Panc1 (cell line): ENCODE results near the gene OR51G2. TPM values are rescaled to one million over a fixed set of nuclear protein-coding genes. Genes with fewer than 3 reads are reported as not detected.
A peak's percentile ranks its signal among the peaks of the same experiment; 100 is the strongest.

Experiments used
- ATAC-seq: fragments of 200-7000 bp; cut with Tn5 transposase; 2 replicates; pipeline ENCODE4 v1.9.1; 2020; ENCODE audit warnings: mild to moderate bottlenecking, moderate library complexity
- BruUV-seq: library from RNA; stranded (reverse); fragments of 400-500 nt; replicated peaks from 2 replicates; lab custom pipeline; 2021; lab: Mats Ljungman, UMichigan
- CTCF ChIA-PET: fragments of 300-600 bp; sonication (Branson Sonifier 250); formaldehyde crosslinking; loops from one replicate; lab custom pipeline; 2022; ENCODE audit warnings: antibody characterized with exemption; lab: Charles Lee
- POLR2A ChIA-PET: fragments of 300-600 bp; sonication (Branson Sonifier 250); formaldehyde crosslinking; loops from one replicate; lab custom pipeline; 2022; ENCODE audit warnings: antibody characterized with exemption; lab: Charles Lee
- DNase-seq: peaks from one replicate; pipeline ENCODE4 v3.0.0-alpha.2; 2010; ENCODE audit warnings: low read depth, low spot score
- H3K27ac ChIP-seq: 2 replicates; pipeline ENCODE4 v1.5.1; 2011; ENCODE audit warnings: mild to moderate bottlenecking, low read length, inconsistent platforms
- H3K27me3 ChIP-seq: fragments of 200-500 bp; sonication (Bioruptor generic); 2 replicates; pipeline ENCODE4 v1.6.0; 2014; ENCODE audit warnings: low read length, inconsistent platforms; ENCODE audit not compliant: control insufficient read depth, insufficient read depth
- H3K36me3 ChIP-seq: fragments of 200-500 bp; sonication (Bioruptor generic); 2 replicates; pipeline ENCODE4 v1.5.1; 2014; ENCODE audit warnings: inconsistent platforms, mild to moderate bottlenecking, low read length, moderate library complexity; ENCODE audit not compliant: control insufficient read depth, insufficient read depth
- H3K4me1 ChIP-seq: 2 replicates; pipeline ENCODE4 v1.5.1; 2011; ENCODE audit warnings: inconsistent platforms, mild to moderate bottlenecking, low read length, moderate library complexity; ENCODE audit not compliant: control insufficient read depth, insufficient read depth
- H3K4me3 ChIP-seq, 2 experiments: 2 replicates each; pipeline ENCODE4 v1.5.1; 2011 to 2012; ENCODE audit warnings: low read depth in 2 of 2, low read length in 2 of 2, mild to moderate bottlenecking in 2 of 2, inconsistent platforms in 1 of 2, moderate library complexity in 1 of 2
- H3K9me3 ChIP-seq: fragments of 200-500 bp; sonication (Bioruptor generic); 2 replicates; pipeline ENCODE4 v1.5.1; 2014; ENCODE audit warnings: low read depth, mild to moderate bottlenecking, inconsistent platforms, low read length, moderate library complexity; ENCODE audit not compliant: control insufficient read depth, insufficient read depth
- POLR2AphosphoS5 ChIP-seq: IDR thresholded peaks from 2 replicates; pipeline ENCODE4 v1.6.1; 2012; ENCODE audit warnings: mild to moderate bottlenecking, low read depth, low read length, moderate library complexity
- SIN3A ChIP-seq: IDR thresholded peaks from 2 replicates; pipeline ENCODE4 v1.6.1; 2012; ENCODE audit warnings: low read depth, mild to moderate bottlenecking, low read length, moderate library complexity, borderline replicate concordance; ENCODE audit not compliant: insufficient read depth
- TCF7L2 ChIP-seq: IDR thresholded peaks from 2 replicates; pipeline ENCODE4 v1.6.1; 2011; ENCODE audit warnings: mild to moderate bottlenecking, low read depth, low read length, inconsistent platforms
- in situ Hi-C: cut with HindIII; loops from 2 replicates; pipeline ENCODE4 v1.10.0; 2016; ENCODE audit warnings: low sequenced_read_pairs, low pct_unique_long_range_greater_than_20kb
- intact Hi-C: fragments of 100-400 bp; cut with micrococcal nuclease; formaldehyde crosslinking; loops from one replicate; pipeline ENCODE4 v1.10.0; 2022; ENCODE audit not compliant: unreplicated experiment
- total RNA-seq: library from RNA; stranded (reverse); gene quantifications from one replicate; pipeline ENCODE4 v1.2.1, GENCODE V29; 2021; ENCODE audit not compliant: unreplicated experiment
- TF ChIP-seq, protein P1 (sequence below): fragments of 450-650 bp; IDR thresholded peaks from 2 replicates; pipeline ENCODE4 v1.5.1; 2017; ENCODE audit warnings: mild to moderate bottlenecking
- TF ChIP-seq, protein P2 (sequence below), 2 experiments: IDR thresholded peaks; 2 replicates each; pipeline ENCODE4 v1.6.1; 2011 to 2012; ENCODE audit warnings: low read depth in 2 of 2, control low read depth in 1 of 2, low read length in 1 of 2, mild to moderate bottlenecking in 1 of 2, moderate library complexity in 1 of 2; ENCODE audit not compliant: insufficient read depth in 1 of 2

OR51G2 gene
- total RNA-seq, 1 experiment from 2014 or later: not detected

DNA sequence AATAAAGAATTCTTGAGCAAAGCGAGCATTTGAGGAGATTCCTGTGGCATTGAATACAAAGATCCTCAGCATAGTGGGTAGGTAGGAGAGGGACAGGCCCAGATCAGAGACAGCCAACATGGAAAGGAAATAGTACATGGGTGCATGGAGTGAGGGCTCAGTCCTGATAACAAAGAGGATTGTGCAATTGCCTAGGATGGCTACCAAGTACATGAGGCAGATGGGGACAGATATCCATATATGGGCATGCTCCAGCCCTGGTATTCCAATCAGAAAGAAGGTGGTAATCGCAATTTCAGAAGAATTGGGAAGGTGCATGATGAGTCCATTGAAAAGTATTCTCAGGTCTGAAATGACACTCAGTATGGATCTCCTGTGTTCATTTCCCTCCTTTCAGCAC lies 28.9 kb downstream of the OR51G2 start:
- CTCF ChIA-PET: no interaction called here
- intact Hi-C loops: no loop called here
- H3K27me3 ChIP-seq: no peaks in the 10 kb centered on the region
- in situ Hi-C loops: no loop called here
- DNase-seq (no peak), ATAC-seq (no peak)
- no TSS peak for BruUV-seq
- H3K4me1 ChIP-seq: no peaks in the 10 kb centered on the region
- no peak overlapping the region for H3K27ac ChIP-seq
- TF ChIP-seq, protein P1, sequence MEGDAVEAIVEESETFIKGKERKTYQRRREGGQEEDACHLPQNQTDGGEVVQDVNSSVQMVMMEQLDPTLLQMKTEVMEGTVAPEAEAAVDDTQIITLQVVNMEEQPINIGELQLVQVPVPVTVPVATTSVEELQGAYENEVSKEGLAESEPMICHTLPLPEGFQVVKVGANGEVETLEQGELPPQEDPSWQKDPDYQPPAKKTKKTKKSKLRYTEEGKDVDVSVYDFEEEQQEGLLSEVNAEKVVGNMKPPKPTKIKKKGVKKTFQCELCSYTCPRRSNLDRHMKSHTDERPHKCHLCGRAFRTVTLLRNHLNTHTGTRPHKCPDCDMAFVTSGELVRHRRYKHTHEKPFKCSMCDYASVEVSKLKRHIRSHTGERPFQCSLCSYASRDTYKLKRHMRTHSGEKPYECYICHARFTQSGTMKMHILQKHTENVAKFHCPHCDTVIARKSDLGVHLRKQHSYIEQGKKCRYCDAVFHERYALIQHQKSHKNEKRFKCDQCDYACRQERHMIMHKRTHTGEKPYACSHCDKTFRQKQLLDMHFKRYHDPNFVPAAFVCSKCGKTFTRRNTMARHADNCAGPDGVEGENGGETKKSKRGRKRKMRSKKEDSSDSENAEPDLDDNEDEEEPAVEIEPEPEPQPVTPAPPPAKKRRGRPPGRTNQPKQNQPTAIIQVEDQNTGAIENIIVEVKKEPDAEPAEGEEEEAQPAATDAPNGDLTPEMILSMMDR: 0 out of 2 replicates have a peak, but pooled peaks have one; percentile 6
- TF ChIP-seq TCF7L2: no peak
- no peaks in the 10 kb centered on the region for H3K36me3 ChIP-seq
- H3K9me3 ChIP-seq: no peaks in the 10 kb centered on the region
- POLR2A ChIA-PET: no interaction called here
- no peak overlapping the region for H3K4me3 ChIP-seq

DNA sequence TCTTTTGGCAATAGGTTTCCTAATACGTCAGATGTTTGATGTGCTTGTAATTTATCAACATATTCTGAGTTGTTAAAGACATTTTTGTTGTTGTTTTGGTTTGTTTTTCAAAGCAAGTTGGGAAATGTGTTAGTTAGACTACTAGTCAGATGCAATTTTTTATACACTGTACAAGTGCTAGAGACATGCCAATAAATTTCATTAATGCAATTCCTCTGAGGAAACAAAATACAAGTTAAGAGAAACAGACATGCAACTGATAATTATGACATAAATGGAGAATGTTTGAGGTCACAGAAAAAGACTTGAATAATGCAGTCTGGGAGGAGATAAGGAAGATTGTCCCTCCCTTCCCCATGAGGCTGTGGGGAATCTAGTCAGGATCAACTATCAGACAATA lies 31.6 kb downstream of the OR51G2 start:
- CTCF ChIA-PET: interaction anchor here (1.2 kb wide), 1 partner anchor 12 kb away, joined by 3 read pairs; no protein-coding TSS in a partner anchor
- POLR2A ChIA-PET: no interaction called here
- Histone ChIP-seq H3K27ac (no peak overlapping the region), H3K9me3 (no peaks in the 10 kb centered on the region), H3K4me3 (no peak overlapping the region), H3K36me3 (no peaks in the 10 kb centered on the region), H3K27me3 (no peaks in the 10 kb centered on the region), H3K4me1 (no peaks in the 10 kb centered on the region)
- DNase-seq (no peak), ATAC-seq (no peak)
- in situ Hi-C loops: no loop called here
- no TSS peak for BruUV-seq
- TF ChIP-seq POLR2AphosphoS5: no peak
- no peak for TF ChIP-seq TCF7L2
- TF ChIP-seq, protein P2, sequence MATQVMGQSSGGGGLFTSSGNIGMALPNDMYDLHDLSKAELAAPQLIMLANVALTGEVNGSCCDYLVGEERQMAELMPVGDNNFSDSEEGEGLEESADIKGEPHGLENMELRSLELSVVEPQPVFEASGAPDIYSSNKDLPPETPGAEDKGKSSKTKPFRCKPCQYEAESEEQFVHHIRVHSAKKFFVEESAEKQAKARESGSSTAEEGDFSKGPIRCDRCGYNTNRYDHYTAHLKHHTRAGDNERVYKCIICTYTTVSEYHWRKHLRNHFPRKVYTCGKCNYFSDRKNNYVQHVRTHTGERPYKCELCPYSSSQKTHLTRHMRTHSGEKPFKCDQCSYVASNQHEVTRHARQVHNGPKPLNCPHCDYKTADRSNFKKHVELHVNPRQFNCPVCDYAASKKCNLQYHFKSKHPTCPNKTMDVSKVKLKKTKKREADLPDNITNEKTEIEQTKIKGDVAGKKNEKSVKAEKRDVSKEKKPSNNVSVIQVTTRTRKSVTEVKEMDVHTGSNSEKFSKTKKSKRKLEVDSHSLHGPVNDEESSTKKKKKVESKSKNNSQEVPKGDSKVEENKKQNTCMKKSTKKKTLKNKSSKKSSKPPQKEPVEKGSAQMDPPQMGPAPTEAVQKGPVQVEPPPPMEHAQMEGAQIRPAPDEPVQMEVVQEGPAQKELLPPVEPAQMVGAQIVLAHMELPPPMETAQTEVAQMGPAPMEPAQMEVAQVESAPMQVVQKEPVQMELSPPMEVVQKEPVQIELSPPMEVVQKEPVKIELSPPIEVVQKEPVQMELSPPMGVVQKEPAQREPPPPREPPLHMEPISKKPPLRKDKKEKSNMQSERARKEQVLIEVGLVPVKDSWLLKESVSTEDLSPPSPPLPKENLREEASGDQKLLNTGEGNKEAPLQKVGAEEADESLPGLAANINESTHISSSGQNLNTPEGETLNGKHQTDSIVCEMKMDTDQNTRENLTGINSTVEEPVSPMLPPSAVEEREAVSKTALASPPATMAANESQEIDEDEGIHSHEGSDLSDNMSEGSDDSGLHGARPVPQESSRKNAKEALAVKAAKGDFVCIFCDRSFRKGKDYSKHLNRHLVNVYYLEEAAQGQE (IDR thresholded peaks at IDR 0.05; ENCODE audit: insufficient read depth in 1 of 2, low read depth in 2 of 2, low read length in 1 of 2): no peak
- no peak for TF ChIP-seq SIN3A
- TF ChIP-seq, protein P1: no peak
- intact Hi-C loops: no loop called here
